Kidney (tissue), 14 donors: ENCODE data around the gene AMPH. TPM values are rescaled to one million over a fixed set of nuclear protein-coding genes. Genes with fewer than 3 reads are reported as not detected.

Experiments used
- DNase-seq, 5 donors: peaks; one replicate each; pipeline ENCODE4 v3.0.0-alpha.2; 2013 to 2020
- FAIRE-seq: peaks from 2 replicates; lab custom pipeline; 2012; peaks lifted over from hg19 to GRCh38; lab: Jason Lieb, UNC
- H3K27ac ChIP-seq, 2 donors: one replicate each; pipeline ENCODE4 v1.7.0; 2013; ENCODE audit warnings: low read depth in 2 of 2, low read length in 2 of 2, inconsistent platforms in 1 of 2
- H3K27me3 ChIP-seq: one replicate; pipeline ENCODE4 v1.7.1; 2013; ENCODE audit warnings: low read length, inconsistent platforms; ENCODE audit not compliant: control insufficient read depth, insufficient read depth
- H3K36me3 ChIP-seq, 3 donors: one replicate each; pipeline versions ENCODE4 v1.7.0 to v1.7.1; 2013; ENCODE audit warnings: low read length in 3 of 3, control low read depth in 1 of 3, inconsistent platforms in 1 of 3; ENCODE audit not compliant: insufficient read depth in 3 of 3, control insufficient read depth in 2 of 3
- H3K4me1 ChIP-seq, 3 donors: one replicate each; pipeline versions ENCODE4 v1.7.0 to v1.7.1; 2013; ENCODE audit warnings: low read length in 3 of 3, inconsistent platforms in 1 of 3, low read depth in 1 of 3; ENCODE audit not compliant: control insufficient read depth in 2 of 3, insufficient read depth in 2 of 3
- H3K4me3 ChIP-seq, 3 donors: one replicate each; pipeline versions ENCODE4 v1.7.0 to v1.8.1; 2013; ENCODE audit warnings: low read length in 3 of 3, control low read depth in 1 of 3, inconsistent platforms in 1 of 3
- H3K9ac ChIP-seq, 3 donors: one replicate each; pipeline versions ENCODE4 v1.7.0 to v1.7.1; 2013; ENCODE audit warnings: low read length in 3 of 3, control low read depth in 1 of 3, inconsistent platforms in 1 of 3
- H3K9me3 ChIP-seq, 3 donors: one replicate each; pipeline versions ENCODE4 v1.7.0 to v1.7.1; 2013; ENCODE audit warnings: low read length in 3 of 3, control low read depth in 1 of 3, inconsistent platforms in 1 of 3; ENCODE audit not compliant: control insufficient read depth in 2 of 3, insufficient read depth in 1 of 3
- intact Hi-C: fragments of 100-400 bp; cut with DNase I; formaldehyde crosslinking; loops from one replicate; pipeline ENCODE4 v1.11.1; 2022
- polyA plus RNA-seq: library from polyadenylated mRNA; stranded (reverse); fragments of 350-450 nt; fragmentation: Illumina TruSeq; extraction: RNeasy Lipid Tissue Mini Kit (QIAGEN cat#74804); gene quantifications from one replicate; pipeline ENCODE4 v1.2.3, GENCODE V29; 2014; ENCODE audit warnings: low read depth, low replicate concordance; ENCODE audit not compliant: insufficient read depth
- total RNA-seq: library from RNA; stranded (reverse); fragmentation: NEBNext Ultra II Directional; extraction: Animal tissue kit (Norgen Biotek cat#: 25700); gene quantifications from one replicate; pipeline ENCODE4 v1.2.1, GENCODE V29; 2021
- TF ChIP-seq, protein P1 (sequence below): IDR thresholded peaks from 3 replicates; pipeline ENCODE4 v1.5.1; 2012; ENCODE audit warnings: mild to moderate bottlenecking, moderate library complexity, borderline replicate concordance; ENCODE audit not compliant: insufficient read depth; ENCODE audit errors: extremely low read depth
- donor health status: control.
- donor health status: control.
- donor health status: control.
- donor health status: control.
- donor health status: control.
- donor health status: DM: yes; HTN: yes; CAD: no.
- donor health status: Normal renal cell carcinoma (clear cell type).

The AMPH gene
- total and polyA plus RNA-seq, 2 donors from 2014 or later, result 1.2 to 1.4 TPM

DNA sequence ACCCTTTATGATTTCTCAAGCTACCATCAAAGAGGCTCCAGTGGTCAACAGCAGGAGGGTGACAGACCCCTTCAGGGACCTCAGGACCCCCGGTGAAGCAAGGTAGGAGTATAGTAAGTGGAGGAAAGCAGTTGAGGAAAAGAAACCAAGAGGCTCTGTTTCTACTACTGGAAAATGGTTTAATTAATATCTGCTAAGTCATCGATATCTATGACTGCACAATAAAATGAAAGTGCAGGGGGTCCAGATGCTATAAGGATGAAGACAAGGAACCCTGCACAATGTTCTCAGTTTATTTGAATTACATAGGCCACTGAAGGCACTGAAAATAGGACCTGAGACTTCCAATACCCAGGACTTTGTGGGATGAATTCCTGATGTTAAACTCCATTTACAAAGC, 23.7 kb downstream of the AMPH start:
- no peaks in the 10 kb centered on the region for H3K9me3 ChIP-seq
- H3K27me3 ChIP-seq, result no peaks in the 10 kb centered on the region
- no peak overlapping the region for H3K4me3 ChIP-seq
- DNase-seq (no peak), FAIRE-seq (no peak)
- no peaks in the 10 kb centered on the region for H3K4me1 ChIP-seq
- no peak overlapping the region for H3K27ac ChIP-seq
- intact Hi-C loops, result no loop called here
- TF ChIP-seq, protein P1, sequence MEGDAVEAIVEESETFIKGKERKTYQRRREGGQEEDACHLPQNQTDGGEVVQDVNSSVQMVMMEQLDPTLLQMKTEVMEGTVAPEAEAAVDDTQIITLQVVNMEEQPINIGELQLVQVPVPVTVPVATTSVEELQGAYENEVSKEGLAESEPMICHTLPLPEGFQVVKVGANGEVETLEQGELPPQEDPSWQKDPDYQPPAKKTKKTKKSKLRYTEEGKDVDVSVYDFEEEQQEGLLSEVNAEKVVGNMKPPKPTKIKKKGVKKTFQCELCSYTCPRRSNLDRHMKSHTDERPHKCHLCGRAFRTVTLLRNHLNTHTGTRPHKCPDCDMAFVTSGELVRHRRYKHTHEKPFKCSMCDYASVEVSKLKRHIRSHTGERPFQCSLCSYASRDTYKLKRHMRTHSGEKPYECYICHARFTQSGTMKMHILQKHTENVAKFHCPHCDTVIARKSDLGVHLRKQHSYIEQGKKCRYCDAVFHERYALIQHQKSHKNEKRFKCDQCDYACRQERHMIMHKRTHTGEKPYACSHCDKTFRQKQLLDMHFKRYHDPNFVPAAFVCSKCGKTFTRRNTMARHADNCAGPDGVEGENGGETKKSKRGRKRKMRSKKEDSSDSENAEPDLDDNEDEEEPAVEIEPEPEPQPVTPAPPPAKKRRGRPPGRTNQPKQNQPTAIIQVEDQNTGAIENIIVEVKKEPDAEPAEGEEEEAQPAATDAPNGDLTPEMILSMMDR, result no peak
- no peaks in the 10 kb centered on the region for H3K36me3 ChIP-seq
- no peak overlapping the region for H3K9ac ChIP-seq

DNA sequence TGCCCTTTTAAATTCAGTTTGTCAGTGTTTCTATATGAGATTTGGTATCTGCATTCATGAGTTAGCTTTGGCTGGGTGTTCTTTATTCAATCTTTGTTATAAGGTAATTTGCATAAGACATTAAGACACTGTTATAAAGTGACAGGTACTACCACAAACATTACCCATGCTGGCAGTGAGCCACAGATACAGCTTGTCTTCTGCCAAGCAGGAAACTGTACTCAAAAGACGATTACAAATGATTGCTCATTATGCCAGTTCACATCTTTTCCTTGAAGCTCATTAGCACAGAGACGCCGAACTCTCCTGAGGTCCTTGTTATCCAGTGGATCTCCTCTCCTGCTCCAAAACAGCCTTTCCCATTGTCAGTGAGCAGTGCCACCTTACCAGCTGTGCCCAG, 30.4 kb downstream of the AMPH start:
- Histone ChIP-seq H3K9ac (no peak overlapping the region), H3K9me3 (no peaks in the 10 kb centered on the region), H3K27ac (no peak overlapping the region), H3K36me3 (no peaks in the 10 kb centered on the region), H3K4me3 (no peak overlapping the region), H3K27me3 (no peaks in the 10 kb centered on the region), H3K4me1 (no peaks in the 10 kb centered on the region)
- TF ChIP-seq, protein P1, result no peak
- FAIRE-seq, result no peak
- DNase-seq, result no peak
- intact Hi-C loops, result no loop called here

DNA sequence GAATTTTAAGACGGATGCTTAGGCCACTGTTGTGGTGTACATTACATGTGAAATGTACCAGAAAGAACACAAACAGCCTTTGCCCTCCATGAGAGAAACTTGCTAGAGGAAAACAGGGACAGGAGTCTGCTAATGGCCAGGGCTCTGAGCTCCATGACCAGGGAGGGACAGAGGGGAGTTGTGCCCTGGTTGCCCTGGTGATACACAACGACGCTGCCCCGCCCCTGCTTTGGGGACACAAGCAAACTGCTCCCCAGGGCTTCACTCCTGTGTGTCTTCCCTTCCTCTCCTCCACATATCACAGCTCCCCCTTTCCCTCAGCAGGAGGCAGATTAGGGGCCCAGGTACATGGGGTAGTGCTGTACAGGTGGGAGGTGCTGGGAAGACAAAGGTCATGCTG, 36.2 kb downstream of the AMPH start:
- Histone ChIP-seq H3K27me3 (no peaks in the 10 kb centered on the region), H3K4me3 (no peak overlapping the region), H3K36me3 (no peaks in the 10 kb centered on the region), H3K27ac (no peak overlapping the region), H3K9ac (no peak overlapping the region), H3K4me1 (no peaks in the 10 kb centered on the region), H3K9me3 (no peaks in the 10 kb centered on the region)
- FAIRE-seq (no peak), DNase-seq (peak in 4 of 5 donors; percentile 23 to 45 (median 31))
- intact Hi-C loops, result no loop called here
- TF ChIP-seq, protein P1, result no peak

DNA sequence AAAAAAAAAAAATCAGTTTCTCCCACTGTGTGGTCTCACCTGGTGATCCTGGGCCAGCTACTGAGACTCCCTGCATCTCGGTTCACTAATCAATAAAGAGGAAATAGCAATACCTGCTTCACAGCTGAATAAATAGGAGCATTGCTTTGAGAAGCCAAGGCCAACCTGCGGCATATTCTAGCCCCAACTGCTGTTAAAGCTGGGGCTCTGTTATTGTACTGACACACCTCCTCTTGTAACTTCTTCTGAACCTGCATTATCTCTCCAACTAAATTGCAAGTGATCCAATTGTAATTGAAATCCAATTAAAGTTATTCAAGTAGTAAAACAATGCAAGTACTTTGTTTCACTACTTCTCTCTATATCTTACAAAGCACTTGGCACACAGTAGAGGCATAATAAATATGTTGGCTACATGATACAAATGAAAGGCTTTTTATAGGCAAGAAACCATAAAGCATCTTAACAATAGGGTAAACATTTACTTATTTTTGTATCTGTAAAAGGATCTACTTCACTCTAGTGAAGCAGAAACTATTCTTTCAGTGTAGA, 38.4 kb downstream of the AMPH start:
- intact Hi-C loops, result no loop called here
- no peak overlapping the region for H3K4me3 ChIP-seq
- no peaks in the 10 kb centered on the region for H3K27me3 ChIP-seq
- no peaks in the 10 kb centered on the region for H3K4me1 ChIP-seq
- FAIRE-seq (no peak), DNase-seq (peak in 2 of 5 donors; percentile 7 to 23)
- no peaks in the 10 kb centered on the region for H3K36me3 ChIP-seq
- no peaks in the 10 kb centered on the region for H3K9me3 ChIP-seq
- H3K9ac ChIP-seq, result no peak overlapping the region
- TF ChIP-seq, protein P1, result no peak
- H3K27ac ChIP-seq, result no peak overlapping the region
